GM12801 (cell line): ENCODE measurements around the gene EIF1AD.

Experiments used
- TF ChIP-seq, protein P1 (sequence below): IDR thresholded peaks from one replicate; pipeline ENCODE4 v1.5.1; 2011; ENCODE audit warnings: control low read depth; ENCODE audit not compliant: insufficient read length; ENCODE audit errors: extremely low read depth

Gene EIF1AD

DNA sequence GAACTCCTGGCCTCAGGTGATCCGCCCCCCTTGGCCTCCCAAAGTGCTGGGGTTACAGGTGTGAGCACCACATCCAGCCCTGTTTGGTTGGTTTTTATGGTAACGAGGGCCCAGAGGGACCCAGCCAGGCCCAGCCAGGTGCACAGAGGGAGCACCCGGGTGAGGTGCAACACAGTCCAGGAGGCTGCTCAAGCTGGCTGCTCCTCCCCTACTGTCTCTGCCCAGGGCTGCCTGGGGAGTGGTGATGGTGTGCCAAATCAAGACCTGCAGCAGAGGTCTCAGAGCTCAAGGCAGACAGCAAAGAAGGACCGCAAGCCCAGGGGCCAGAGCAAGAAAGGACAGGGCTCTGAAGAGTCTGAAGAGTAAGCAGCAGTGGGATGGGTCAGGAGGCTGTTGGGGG, 55.3 kb downstream of the EIF1AD start:
- TF ChIP-seq, protein P1, sequence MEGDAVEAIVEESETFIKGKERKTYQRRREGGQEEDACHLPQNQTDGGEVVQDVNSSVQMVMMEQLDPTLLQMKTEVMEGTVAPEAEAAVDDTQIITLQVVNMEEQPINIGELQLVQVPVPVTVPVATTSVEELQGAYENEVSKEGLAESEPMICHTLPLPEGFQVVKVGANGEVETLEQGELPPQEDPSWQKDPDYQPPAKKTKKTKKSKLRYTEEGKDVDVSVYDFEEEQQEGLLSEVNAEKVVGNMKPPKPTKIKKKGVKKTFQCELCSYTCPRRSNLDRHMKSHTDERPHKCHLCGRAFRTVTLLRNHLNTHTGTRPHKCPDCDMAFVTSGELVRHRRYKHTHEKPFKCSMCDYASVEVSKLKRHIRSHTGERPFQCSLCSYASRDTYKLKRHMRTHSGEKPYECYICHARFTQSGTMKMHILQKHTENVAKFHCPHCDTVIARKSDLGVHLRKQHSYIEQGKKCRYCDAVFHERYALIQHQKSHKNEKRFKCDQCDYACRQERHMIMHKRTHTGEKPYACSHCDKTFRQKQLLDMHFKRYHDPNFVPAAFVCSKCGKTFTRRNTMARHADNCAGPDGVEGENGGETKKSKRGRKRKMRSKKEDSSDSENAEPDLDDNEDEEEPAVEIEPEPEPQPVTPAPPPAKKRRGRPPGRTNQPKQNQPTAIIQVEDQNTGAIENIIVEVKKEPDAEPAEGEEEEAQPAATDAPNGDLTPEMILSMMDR = no peak
